ENCODE measurements around the gene CERS1.

Gene CERS1

DNA sequence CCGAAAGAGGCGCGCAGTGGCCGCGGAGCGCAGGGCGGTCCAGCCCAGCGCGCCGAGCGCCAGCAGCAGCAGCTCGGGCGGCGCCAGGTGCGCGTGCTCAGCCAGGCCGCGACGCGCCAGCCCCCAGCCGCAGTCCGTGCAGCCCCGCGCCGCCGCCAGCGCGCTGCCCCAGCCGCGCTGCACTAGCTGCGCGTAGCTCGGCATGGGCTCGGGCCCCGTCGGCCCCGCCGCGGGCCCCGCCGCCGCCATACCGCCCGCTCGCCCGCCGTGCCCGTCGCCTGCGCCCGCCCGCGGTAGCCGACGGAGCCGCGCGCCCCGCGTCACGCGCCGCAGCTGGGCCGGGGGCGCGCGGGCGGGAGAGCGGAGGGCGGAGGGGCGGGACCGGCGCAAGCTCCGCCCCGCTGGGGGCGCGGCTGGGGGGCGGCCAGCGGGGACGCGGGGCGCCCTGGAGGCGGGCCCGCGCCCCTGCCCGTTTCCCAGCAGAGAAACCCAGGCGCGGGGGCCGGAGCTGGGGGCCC is at the start of gene CERS1:
TSS of gene CERS1 (minus strand) at position 335 of the 518 bp plus-strand sequence. CDS start at position 249, 86 bp downstream.
- DNase-seq: no peak

GRCh38 chr19:18945297-18945696 is 49.3 kb upstream of the CERS1 start:
- DNase-seq: no peak

DNA sequence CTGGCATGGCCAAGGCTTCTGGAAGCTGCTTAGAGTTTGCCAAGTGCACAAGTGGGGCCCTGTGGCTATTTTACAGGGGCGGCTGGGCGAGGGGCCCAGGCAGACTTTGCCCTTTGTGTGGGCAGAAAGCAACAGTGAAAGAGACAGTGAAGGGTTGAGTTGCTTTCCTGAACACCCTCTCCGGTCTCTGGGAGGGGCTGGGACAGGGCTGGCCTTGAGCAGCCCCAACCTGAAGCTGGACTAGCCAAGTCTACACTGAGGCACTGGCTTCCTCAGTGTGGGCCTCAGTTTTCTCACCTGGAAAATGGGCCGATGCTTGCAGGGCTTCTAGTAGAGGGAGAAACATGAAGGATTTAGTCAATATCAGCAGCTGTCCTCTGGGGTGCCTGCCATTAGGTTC is 47.5 kb upstream of the CERS1 start:
- no peak for DNase-seq

DNA sequence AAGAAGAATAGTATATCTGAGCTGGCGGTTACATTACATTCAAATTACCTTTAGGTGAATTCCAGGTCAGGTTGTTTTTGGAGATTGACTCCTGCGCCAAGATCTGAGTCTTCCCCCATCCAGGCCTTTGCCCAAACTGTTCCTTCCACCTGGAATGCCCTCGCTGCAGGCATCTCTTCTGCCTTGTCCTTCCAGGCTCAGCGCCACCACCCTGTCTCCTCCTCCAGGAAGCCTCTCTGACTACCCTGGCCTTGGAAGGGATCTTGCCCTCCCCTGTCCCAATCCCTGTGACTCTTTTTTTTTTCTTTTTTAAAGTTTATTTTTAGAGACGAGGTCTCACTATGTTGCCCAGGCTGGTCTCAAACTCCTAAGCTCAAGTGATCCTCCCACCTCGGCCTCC is 46.7 kb upstream of the CERS1 start:
- no peak for DNase-seq

- no peak for DNase-seq
Observed at GRCh38 chr19:18941628-18942354, 45.8 kb upstream of the CERS1 start.

GRCh38 chr19:18940769-18941627 is 45.0 kb upstream of the CERS1 start, which contains the start of gene HOMER3:
TSS of gene HOMER3 (minus strand) at chr19:18941217. CDS start at chr19:18938982, 2,235 bp downstream.
- DNase-seq: peak; percentile 77

- no peak for DNase-seq
Observed at GRCh38 chr19:18939922-18940768, 44.2 kb upstream of the CERS1 start.

DNA sequence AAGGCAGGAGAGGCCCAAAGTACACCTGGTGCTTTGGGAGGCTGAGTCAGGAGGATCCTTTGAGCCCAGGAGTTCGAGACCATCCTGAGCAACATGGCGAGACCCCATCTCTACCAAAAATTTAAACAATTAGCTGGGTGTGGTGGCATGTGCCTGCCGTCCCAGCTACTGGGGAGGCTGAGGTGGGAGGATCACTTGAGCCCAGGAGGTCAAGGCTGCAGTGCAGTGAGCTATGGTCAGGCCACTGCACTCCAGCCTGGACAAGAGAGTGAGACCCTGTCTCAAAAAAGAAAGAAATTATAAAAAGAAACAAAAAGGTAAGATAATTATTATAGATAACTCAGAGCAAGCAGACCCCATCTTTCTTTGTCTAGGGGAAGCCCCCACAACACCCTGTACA is 43.2 kb upstream of the CERS1 start:
- no peak for DNase-seq

- no peak for DNase-seq
Observed at GRCh38 chr19:18933297-18933696, 37.3 kb upstream of the CERS1 start.

DNA sequence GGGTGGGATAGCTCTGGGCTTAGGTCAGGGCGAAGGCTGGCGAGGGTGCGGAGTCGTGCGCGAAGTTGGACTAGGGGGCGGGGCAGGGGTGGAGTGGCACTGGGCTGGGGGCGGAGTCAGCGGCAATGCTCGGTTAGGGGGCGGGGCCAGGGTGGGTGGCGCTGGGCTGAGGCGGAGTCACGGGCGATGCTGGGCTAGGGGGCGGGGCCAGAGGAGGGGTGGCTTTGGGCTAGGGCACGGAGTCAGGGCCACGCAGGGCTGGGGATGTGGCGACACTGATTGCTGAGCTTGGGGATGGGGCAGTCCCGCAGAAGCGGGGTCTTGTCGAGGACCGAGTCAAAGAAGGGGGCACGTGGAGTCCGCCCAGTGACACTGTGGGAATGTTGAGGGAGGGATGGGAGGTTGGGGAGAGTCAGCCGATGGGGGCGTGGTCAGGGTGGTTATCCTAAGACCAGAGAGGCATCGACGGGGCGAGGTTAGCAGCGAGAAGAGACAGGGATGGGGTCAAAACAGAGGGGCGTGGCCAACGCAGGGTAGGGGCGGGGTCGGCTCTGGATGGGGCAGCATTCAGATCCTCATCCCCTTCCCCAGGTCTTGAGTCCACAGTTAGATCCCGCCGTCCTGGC is 36.4 kb upstream of the CERS1 start:
- peak; percentile 79 for DNase-seq

DNA sequence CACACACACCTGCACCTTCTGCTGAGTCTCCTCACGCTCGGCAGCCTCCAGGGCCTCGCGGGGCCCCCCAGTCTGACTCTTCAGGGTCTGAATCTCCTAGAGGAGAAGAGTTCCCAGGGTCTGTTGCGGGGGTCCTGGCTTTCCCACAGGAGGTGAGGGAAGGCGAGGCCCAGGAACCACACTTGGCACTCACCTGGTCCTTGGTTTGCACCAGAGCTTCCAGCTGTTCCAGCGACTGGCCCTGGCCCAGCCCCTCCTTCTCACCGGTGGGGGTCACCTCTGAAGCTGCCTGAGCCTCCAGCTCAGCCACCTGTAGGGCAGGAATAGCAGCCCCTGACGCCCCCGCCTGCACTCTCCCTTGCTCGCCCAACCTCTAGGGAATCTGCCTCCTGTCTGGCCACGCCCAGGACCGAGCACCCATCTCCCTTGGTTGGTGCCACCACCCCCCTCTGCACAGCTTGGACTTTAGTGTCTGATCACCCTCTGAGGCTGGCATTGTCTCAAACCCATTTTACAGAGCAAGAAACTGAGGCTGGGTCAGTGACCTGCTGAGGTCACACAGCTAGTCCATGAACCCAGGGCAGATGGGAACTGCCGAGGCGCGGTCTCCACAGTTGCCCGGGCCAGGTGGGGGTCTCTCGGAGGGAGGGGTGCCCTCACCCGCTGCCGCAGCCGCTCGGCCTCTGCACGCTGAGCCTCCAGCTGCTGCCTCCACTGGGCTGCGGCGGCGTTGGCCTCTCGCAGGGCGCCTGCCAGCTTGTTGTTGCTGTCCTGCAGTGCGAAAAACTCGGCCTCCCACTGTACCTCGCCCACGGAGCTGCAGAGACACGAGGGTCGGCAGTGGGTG is 35.6 kb upstream of the CERS1 start:
- no peak for DNase-seq

DNA sequence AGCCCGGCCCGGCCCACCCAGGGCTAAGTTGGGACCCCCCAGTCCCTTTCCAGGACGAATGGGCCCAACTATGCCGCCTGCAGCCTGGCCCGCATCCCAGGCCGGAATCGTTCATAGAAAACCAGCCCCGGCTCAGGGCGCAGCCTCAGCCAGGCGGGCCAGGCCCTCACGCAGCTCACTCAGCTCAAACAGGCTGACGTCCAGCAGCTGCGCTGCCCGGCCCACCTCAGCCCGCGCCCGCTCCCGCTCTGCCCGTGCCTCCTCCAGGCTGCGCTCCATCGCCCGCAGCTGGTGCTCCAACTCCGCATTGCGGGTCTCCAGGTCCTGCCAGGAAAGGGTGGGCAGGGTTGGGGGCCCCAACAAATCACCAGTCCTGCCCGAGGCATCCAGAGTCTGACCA is 33.4 kb upstream of the CERS1 start:
- no peak for DNase-seq

GRCh38 chr19:18928018-18928805 is 32.3 kb upstream of the CERS1 start:
- no peak for DNase-seq

GRCh38 chr19:18924684-18925213 is 28.8 kb upstream of the CERS1 start:
- no peak for DNase-seq

GRCh38 chr19:18922228-18922985 is 26.4 kb upstream of the CERS1 start:
- DNase-seq: no peak

DNA sequence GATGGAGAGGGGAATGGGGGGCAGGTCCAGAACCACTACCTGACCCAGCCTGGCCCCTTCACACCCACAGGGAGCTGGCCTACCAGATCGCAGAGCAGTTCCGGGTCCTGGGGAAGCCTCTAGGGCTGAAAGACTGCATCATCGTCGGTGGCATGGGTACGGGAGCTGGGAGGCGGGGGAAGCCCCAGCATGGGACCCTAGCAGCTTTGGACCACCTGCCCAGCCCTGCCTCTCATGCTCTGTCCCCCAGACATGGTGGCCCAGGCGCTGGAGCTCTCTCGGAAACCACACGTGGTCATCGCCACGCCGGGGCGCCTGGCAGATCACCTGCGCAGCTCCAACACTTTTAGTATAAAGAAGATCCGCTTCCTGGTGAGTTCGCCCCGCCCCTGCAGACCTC is 25.6 kb upstream of the CERS1 start:
- no peak for DNase-seq

- DNase-seq: no peak
Observed at GRCh38 chr19:18920400-18920799, 24.4 kb upstream of the CERS1 start.

DNA sequence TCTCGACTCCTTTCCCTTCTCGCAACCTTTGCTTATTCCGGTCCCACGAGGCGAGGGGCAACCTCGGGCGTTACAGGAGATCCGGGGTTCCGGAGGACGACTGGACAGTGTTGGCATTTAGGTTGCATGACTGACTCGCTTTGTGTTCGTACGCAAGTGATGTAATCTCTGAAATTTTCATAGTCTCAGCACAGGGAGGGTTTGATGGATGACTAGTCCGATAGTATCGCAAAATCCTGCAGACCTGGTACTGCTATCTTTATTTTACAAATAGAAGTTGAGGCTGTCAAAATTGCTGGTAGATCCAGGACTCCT is 23.9 kb upstream of the CERS1 start:
- no peak for DNase-seq

DNA sequence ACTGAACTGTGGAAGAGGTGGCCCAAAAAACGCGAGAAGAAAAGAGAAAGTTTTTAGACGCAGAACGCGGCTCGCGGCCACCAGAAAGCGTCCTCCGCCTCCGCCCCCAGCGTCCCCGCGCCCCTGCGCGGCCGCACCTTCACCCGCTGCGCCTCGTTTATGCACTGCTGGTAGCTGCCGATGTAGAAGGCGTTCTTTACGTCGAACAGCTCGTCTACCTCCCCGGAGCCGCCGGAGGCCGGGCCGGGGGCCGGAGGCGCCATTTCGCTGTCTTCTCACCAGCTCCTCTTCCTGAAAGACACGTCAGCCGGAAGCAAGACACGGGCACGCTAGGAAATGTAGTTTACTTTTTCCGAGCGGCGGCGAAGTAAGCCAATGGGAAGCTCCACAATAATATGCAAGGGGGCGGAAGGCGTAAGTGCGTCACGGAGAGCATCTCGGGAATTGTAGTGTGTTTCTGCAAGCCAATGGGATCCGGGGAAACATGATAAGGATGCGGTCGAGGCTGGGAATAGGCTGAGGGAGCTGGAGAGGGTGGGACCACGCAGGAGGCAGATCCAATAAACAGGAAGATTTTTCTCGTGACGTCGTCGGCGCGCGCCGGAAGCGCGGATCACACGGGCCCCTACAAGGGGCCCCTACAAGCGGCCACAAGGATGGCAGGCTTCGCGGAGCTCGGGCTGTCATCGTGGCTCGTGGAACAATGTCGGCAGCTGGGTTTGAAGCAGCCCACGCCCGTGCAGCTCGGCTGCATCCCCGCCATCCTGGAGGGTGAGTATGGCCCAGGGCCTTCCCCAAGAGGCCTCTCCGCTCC is 23.3 kb upstream of the CERS1 start, which contains the start of the genes COPE and DDX49:
TSS of gene COPE (minus strand) at position 302 of the 814 bp plus-strand sequence. CDS start at position 263, 39 bp downstream.
TSS of gene DDX49 (plus strand) at position 630 of the 814 bp plus-strand sequence. CDS start at position 657, 27 bp downstream.
- DNase-seq: peak; percentile 97
